T-helper 1 cell treated with Interleukin-12 subunit alpha and Interleukin-12 subunit beta and Interleukin-4 antibody, amounts not matched to agents 30 μg/mL and 1 μg/mL, for 36 hours (primary cell): ENCODE measurements around the gene PTPN4.
"Not testable (repeated sequence)": the region's sequence is repeated elsewhere in the genome, so short reads cannot be mapped to it uniquely, and the experiment has no call there.

ENCODE experiments used
- H3K27ac Mint-ChIP-seq: one replicate; pipeline ENCODE4 v1.8.0; 2021; ENCODE audit warnings: mild to moderate bottlenecking, mixed read lengths
- H3K27me3 Mint-ChIP-seq: one replicate; pipeline ENCODE4 v1.8.0; 2021; ENCODE audit warnings: low read depth, mixed read lengths
- H3K36me3 Mint-ChIP-seq: one replicate; pipeline ENCODE4 v1.8.0; 2021; ENCODE audit warnings: low read depth, mixed read lengths
- H3K4me1 Mint-ChIP-seq: one replicate; pipeline ENCODE4 v1.8.0; 2021; ENCODE audit warnings: low read depth, mixed read lengths
- H3K4me3 Mint-ChIP-seq: one replicate; pipeline ENCODE4 v1.8.0; 2021; ENCODE audit warnings: mild to moderate bottlenecking, moderate library complexity, mixed read lengths
- H3K9me3 Mint-ChIP-seq: one replicate; pipeline ENCODE4 v1.8.0; 2021; ENCODE audit warnings: mixed read lengths

Gene PTPN4

DNA sequence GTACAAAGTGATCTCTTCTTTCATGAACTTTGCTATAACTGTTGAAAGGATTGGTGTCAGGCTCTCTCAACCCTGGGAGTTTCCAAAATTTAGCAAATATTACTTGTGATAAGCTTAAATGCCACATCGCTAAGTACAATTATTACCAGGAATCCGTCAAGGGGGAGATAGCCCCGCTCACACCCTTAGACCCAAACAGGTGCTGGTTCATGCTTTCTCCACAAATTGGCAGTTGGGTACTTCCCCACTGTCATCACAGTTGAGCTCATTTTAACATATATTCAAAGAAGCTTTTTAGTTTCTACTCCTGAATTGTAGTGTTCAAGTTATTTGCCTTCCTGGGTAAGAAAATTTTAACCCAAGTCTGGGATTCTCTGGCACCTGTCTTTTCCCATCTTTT lies 223.4 kb downstream of the PTPN4 start:
- Mint-ChIP-seq H3K36me3 (peaks cover 3% of the 10 kb centered on the region), H3K27me3 (no peaks in the 10 kb centered on the region), H3K4me1 (no peaks in the 10 kb centered on the region), H3K9me3 (peaks cover 4% of the 10 kb centered on the region), H3K27ac (no peak overlapping the region), H3K4me3 (no peak overlapping the region)

DNA sequence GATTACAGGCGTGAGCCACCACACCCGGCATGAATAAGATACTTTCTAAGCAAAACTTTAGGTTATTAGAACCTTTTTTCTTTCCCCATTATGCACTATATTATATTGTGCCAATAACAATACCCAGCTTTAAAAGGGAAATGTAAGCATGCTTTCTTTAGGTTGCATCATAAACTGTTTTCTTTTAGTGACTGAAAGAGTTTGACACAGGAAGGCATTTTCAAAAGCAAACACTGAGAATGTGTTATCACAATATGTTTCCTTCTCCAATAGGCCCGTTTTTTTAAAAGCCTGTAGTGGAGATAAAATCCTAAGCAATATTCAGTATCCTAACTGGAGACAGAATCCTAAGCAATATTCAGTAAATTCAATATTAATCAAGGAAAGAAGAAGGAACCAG lies 236.4 kb downstream of the PTPN4 start:
- H3K4me1 Mint-ChIP-seq = no peaks in the 10 kb centered on the region

GRCh38 chr2:119996896-119997891 lies 237.5 kb downstream of the PTPN4 start:
- H3K9me3 Mint-ChIP-seq, H3K27me3 Mint-ChIP-seq, H3K27ac Mint-ChIP-seq: not testable (repeated sequence)

More for the DNA sequence above, 236.4 kb downstream of the PTPN4 start:
- Mint-ChIP-seq H3K4me3 (no peak overlapping the region), H3K27me3 (peaks cover 3% of the 10 kb centered on the region), H3K27ac (no peak overlapping the region), H3K36me3 (no peaks in the 10 kb centered on the region), H3K9me3 (no peaks in the 10 kb centered on the region)

DNA sequence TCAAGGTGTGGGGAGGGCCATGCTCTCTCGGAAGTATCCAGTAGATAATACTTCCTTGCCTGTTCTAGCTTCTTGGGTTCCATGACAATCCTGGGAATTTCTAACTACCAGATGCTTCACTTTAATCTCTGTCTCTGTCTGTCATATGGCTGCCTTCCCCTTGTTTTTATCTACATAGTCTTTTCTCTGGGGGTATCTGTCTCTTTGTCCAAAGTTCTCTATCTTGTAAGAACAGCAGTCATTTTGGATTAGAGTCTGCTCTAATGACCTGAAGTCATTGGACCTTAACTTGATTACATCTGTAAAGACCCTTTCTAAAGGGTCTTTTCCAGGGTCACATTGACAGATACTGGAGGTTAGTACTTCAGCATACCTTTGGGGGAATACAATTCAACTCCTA lies 241.7 kb downstream of the PTPN4 start:
- H3K27me3 Mint-ChIP-seq = peaks cover 5% of the 10 kb centered on the region
- H3K4me3 Mint-ChIP-seq = no peak overlapping the region
- no peaks in the 10 kb centered on the region for H3K36me3 Mint-ChIP-seq

More at GRCh38 chr2:119996896-119997891, 237.5 kb downstream of the PTPN4 start:
- H3K4me1 Mint-ChIP-seq, H3K36me3 Mint-ChIP-seq, H3K4me3 Mint-ChIP-seq: not testable (repeated sequence)

GRCh38 chr2:120004254-120004653 lies 244.5 kb downstream of the PTPN4 start:
- no peaks in the 10 kb centered on the region for H3K36me3 Mint-ChIP-seq
- no peaks in the 10 kb centered on the region for H3K9me3 Mint-ChIP-seq
- H3K27me3 Mint-ChIP-seq = peaks cover 5% of the 10 kb centered on the region
- peaks cover 2% of the 10 kb centered on the region for H3K4me1 Mint-ChIP-seq
- no peak overlapping the region for H3K27ac Mint-ChIP-seq
- no peak overlapping the region for H3K4me3 Mint-ChIP-seq

More for the DNA sequence above, 241.7 kb downstream of the PTPN4 start:
- H3K4me1 Mint-ChIP-seq = peaks cover 2% of the 10 kb centered on the region
- H3K27ac Mint-ChIP-seq = no peak overlapping the region
- H3K9me3 Mint-ChIP-seq = no peaks in the 10 kb centered on the region

GRCh38 chr2:120005834-120006521 lies 246.3 kb downstream of the PTPN4 start:
- Mint-ChIP-seq H3K4me1 (peaks cover 2% of the 10 kb centered on the region), H3K27ac (no peak overlapping the region), H3K27me3 (peaks cover 4% of the 10 kb centered on the region), H3K36me3 (no peaks in the 10 kb centered on the region), H3K9me3 (no peaks in the 10 kb centered on the region), H3K4me3 (no peak overlapping the region)

GRCh38 chr2:120007851-120008250 lies 248.1 kb downstream of the PTPN4 start:
- H3K4me3 Mint-ChIP-seq = no peak overlapping the region
- H3K36me3 Mint-ChIP-seq = no peaks in the 10 kb centered on the region
- peaks cover 9% of the 10 kb centered on the region for H3K4me1 Mint-ChIP-seq
- H3K27ac Mint-ChIP-seq = no peak overlapping the region
- H3K27me3 Mint-ChIP-seq = peaks cover 9% of the 10 kb centered on the region
- H3K9me3 Mint-ChIP-seq = no peaks in the 10 kb centered on the region

DNA sequence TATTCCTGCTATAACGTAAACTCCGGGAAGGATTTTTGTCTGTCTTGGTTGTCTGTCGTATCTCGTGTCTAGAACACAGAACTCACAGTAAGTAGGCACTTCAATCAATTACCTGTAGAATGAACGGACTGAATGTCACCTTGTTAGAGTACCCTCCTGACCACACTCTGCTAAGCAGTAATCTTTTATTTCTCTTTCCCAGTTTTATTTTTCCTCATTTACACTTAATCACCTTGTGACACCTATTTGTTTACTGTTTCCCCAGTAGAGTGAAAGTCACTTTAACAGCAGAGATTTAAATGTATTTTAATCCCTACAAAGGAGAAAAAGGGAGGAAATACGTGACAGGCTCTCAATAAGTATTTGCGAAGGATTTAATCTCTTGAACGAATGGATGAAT lies 252.6 kb downstream of the PTPN4 start:
- Mint-ChIP-seq H3K27ac (peak overlapping the region; percentile 4), H3K27me3 (peaks cover 30% of the 10 kb centered on the region)

DNA sequence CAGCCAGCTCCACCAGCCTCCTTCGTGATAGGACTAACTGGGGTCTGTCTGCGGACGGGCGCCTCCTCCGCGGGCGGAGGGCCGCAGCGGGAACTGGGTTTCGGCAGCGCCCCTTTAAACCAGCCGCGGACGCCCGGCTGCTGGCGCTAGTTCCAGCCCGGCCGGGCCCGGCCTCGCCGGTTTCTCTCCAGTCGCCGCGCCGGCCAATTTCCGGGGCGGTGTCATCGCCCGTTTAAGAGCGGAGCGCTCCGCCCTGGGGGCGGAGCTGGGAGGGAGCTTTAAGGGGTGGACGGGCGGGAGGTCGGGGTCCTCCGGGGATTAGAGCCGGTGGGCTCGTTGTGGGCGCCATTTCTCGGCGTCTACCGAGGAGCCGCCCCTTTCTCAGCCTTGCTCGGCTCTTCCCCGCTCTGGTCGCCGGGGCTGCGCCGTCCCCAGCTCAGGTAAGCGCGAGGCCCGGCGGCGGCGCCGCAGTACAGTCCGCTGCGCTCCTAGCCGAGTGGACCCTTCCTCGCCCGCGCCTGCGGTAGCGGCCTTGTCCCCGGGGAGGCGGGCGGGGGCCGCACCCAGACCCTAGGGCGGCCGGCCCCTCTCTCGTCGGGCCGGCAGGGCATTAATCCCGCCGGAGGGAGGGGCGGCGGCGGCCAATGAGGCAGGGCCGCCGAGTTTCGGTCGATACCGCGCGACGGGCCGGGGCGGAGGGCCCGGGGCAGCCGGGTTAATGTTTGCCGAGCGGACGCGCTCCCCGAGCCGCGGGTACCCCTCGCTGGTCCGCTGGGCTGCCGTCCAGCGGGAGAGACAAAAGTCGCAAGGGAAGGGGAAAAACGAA lies 253.3 kb downstream of the PTPN4 start, which contains the start of gene EPB41L5:
Gene EPB41L5, plus strand, starts transcription at position 307 of the 826 bp plus-strand sequence. CDS start 6,008 bp downstream, outside the sequence.
- H3K4me3 Mint-ChIP-seq = peak within 1 kb of the TSS; percentile 66
- peaks cover 7% of the 10 kb centered on the region for H3K4me1 Mint-ChIP-seq
- peaks cover 30% of the 10 kb centered on the region for H3K27me3 Mint-ChIP-seq
- H3K9me3 Mint-ChIP-seq = no peaks in the 10 kb centered on the region
- H3K27ac Mint-ChIP-seq = peak within 1 kb of the TSS; percentile 4
- no peaks in the 10 kb centered on the region for H3K36me3 Mint-ChIP-seq

More for the DNA sequence above, 252.6 kb downstream of the PTPN4 start:
- Mint-ChIP-seq H3K4me1 (peaks cover 7% of the 10 kb centered on the region), H3K36me3 (no peaks in the 10 kb centered on the region), H3K9me3 (no peaks in the 10 kb centered on the region), H3K4me3 (peak overlapping the region; percentile 32)

- peak overlapping the region; percentile 66 for H3K4me3 Mint-ChIP-seq
- H3K4me1 Mint-ChIP-seq = peaks cover 7% of the 10 kb centered on the region
- H3K27me3 Mint-ChIP-seq = peaks cover 30% of the 10 kb centered on the region
- H3K36me3 Mint-ChIP-seq = no peaks in the 10 kb centered on the region
- H3K27ac Mint-ChIP-seq = no peak overlapping the region
- H3K9me3 Mint-ChIP-seq = no peaks in the 10 kb centered on the region
These were observed 254.0 kb downstream of the PTPN4 start for GRCh38 chr2:120013597-120014223.

DNA sequence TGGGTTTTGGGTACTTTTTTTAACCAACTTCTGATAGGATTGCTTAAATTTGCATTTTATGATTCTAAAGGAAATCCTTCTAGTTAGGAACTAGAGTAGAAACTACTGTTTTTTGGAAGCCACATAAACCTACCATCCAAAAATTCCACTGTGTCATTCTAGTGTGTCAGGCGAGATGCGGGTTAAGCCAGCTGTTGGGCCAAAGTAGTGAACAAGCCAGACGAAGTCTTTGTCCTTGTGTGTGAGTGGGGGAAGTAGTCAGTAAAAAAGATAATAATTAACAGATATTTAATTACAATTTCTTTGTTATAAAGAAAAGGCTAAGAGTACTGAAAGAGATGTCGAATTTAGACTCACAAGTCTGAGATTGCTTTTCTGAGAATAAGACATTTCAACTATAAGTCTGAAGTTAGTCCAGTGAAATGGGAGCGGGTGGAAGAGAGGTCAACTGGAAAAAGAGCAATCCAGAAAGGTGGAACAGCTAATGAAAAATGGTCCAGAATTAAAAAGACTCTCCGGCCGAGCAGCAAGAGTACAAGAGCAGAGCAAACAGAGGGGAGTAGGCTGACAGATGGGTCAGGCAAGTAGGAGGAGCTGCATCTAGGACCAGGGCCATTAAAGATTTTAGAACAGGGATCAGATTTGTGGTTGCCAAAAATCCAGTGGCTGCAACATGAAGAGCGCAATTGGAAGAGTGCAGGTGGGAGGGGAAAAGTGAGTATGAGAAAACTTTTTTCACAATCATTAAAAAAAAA lies 254.7 kb downstream of the PTPN4 start:
- H3K4me3 Mint-ChIP-seq = no peak overlapping the region
- no peaks in the 10 kb centered on the region for H3K36me3 Mint-ChIP-seq
- H3K9me3 Mint-ChIP-seq = no peaks in the 10 kb centered on the region
- peaks cover 35% of the 10 kb centered on the region for H3K27me3 Mint-ChIP-seq
- H3K4me1 Mint-ChIP-seq = peaks cover 7% of the 10 kb centered on the region
- H3K27ac Mint-ChIP-seq = no peak overlapping the region

DNA sequence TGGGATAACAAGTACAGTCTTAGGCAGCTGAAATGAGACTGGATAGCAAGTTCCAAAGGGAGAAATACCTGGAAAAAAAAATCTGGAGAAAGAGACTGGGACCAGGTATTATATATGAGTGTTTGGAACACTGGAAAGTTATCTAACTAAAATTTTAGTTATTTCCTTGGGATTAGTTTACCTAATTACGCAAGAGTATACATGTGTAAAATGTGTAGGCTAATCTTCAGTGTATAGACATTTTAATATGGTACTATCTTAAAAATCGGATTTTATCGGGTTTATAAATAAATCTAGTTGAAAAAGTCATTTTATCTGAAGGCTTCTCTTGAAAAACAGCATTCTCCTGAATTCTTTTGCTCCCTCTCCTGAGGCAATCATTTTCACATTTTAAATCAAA lies 257.1 kb downstream of the PTPN4 start:
- H3K4me3 Mint-ChIP-seq = no peak overlapping the region
- H3K27ac Mint-ChIP-seq = no peak overlapping the region
- no peaks in the 10 kb centered on the region for H3K9me3 Mint-ChIP-seq
- no peaks in the 10 kb centered on the region for H3K36me3 Mint-ChIP-seq
- peaks cover 6% of the 10 kb centered on the region for H3K4me1 Mint-ChIP-seq
- H3K27me3 Mint-ChIP-seq = peaks cover 36% of the 10 kb centered on the region

DNA sequence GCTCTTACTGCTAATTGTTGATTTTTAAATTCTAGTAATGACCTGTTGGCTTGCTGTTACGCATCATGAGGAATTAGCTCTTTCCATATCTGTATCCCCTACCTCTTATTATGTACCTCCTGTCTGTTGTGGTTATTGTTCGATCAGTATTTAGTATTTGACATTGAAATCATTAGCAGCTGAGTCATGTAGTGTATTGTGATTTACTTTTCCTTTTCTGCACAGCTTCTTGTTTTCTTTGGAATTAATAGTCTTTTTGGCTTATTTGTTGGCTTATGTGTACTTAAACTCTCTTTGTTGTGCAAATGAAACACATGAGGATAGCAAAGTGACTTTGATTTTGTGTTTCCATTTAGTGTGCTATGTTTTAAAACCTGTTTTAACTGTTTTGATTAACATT lies 257.5 kb downstream of the PTPN4 start:
- Mint-ChIP-seq H3K9me3 (no peaks in the 10 kb centered on the region), H3K36me3 (no peaks in the 10 kb centered on the region), H3K27ac (no peak overlapping the region), H3K4me1 (peaks cover 5% of the 10 kb centered on the region), H3K27me3 (peaks cover 33% of the 10 kb centered on the region), H3K4me3 (no peak overlapping the region)
